HEK293 (cell line): Measurements from ENCODE around the gene TAF11.
A peak's percentile ranks its signal among the peaks of the same experiment; 100 is the strongest.

ENCODE experiments used
- CTCF ChIA-PET: fragments of 350-600 bp; formaldehyde crosslinking; extraction: SDS; loops from one replicate; lab custom pipeline; 2021; ENCODE audit warnings: antibody characterized with exemption; lab: Yijun Ruan, JAX
- POLR2A ChIA-PET: fragments of 300-600 bp; formaldehyde crosslinking; extraction: SDS; loops from one replicate; lab custom pipeline; 2020; ENCODE audit warnings: antibody characterized with exemption, inconsistent platforms; lab: Yijun Ruan, JAX
- H3K27ac ChIP-seq: fragments of 200-500 bp; sonication (Bioruptor generic); 2 replicates; pipeline ENCODE4 v1.5.1; 2014; ENCODE audit warnings: low read depth, low read length, control low read depth, inconsistent platforms; ENCODE audit errors: extremely low read depth
- H3K36me3 ChIP-seq, 2 experiments: fragments of 200-500 bp in 1 of 2; sonication (Bioruptor generic) in 1 of 2; 1 replicate in 1 of 2; 2 replicates in 1 of 2; pipeline ENCODE4 v1.5.1; 2014 to 2017; ENCODE audit warnings: inconsistent platforms in 2 of 2, low read length in 2 of 2; ENCODE audit not compliant: control insufficient read depth in 2 of 2, insufficient read depth in 1 of 2
- H3K4me1 ChIP-seq: fragments of 200-500 bp; sonication (Bioruptor generic); 2 replicates; pipeline ENCODE4 v1.5.1; 2014; ENCODE audit warnings: mild to moderate bottlenecking, low read length, inconsistent platforms; ENCODE audit not compliant: control insufficient read depth, insufficient read depth
- H3K4me3 ChIP-seq: 2 replicates; pipeline ENCODE4 v1.5.1; 2011; ENCODE audit warnings: low read depth, mild to moderate bottlenecking, control low read depth, low read length, moderate library complexity
- H3K9me3 ChIP-seq: fragments of 200-500 bp; sonication (Bioruptor generic); 2 replicates; pipeline ENCODE4 v1.5.1; 2014; ENCODE audit warnings: low read depth, low read length, inconsistent platforms; ENCODE audit not compliant: control insufficient read depth, insufficient read depth
- MYNN ChIP-seq: fragments of 450-650 bp; formaldehyde crosslinking; IDR thresholded peaks from 2 replicates; pipeline ENCODE4 v1.5.1; 2016; ENCODE audit warnings: missing biosample characterization, missing genetic modification characterization, borderline replicate concordance
- SP2 ChIP-seq: fragments of 450-650 bp; formaldehyde crosslinking; IDR thresholded peaks from 2 replicates; pipeline ENCODE4 v1.5.1; 2016; ENCODE audit warnings: missing biosample characterization, missing genetic modification characterization
- YY2 ChIP-seq: fragments of 450-650 bp; formaldehyde crosslinking; IDR thresholded peaks from 2 replicates; pipeline ENCODE4 v1.5.1; 2016; ENCODE audit warnings: missing biosample characterization, missing genetic modification characterization
- ZBTB20 ChIP-seq: fragments of 450-650 bp; formaldehyde crosslinking; IDR thresholded peaks from 2 replicates; pipeline ENCODE4 v1.5.1; 2016; ENCODE audit warnings: missing biosample characterization, missing genetic modification characterization
- ZNF112 ChIP-seq: fragments of 450-650 bp; formaldehyde crosslinking; IDR thresholded peaks from 2 replicates; pipeline ENCODE4 v1.5.0; 2017; ENCODE audit warnings: missing biosample characterization, missing genetic modification characterization
- ZNF18 ChIP-seq: fragments of 450-650 bp; formaldehyde crosslinking; IDR thresholded peaks from 2 replicates; pipeline ENCODE4 v1.5.1; 2016; ENCODE audit warnings: missing biosample characterization, missing genetic modification characterization
- ZNF211 ChIP-seq: fragments of 450-650 bp; formaldehyde crosslinking; IDR thresholded peaks from 2 replicates; pipeline ENCODE4 v1.5.1; 2016; ENCODE audit warnings: low read depth, missing biosample characterization, missing genetic modification characterization
- ZNF24 ChIP-seq: fragments of 450-650 bp; formaldehyde crosslinking; IDR thresholded peaks from 2 replicates; pipeline ENCODE4 v1.5.1; 2016; ENCODE audit warnings: missing biosample characterization, missing genetic modification characterization
- ZNF302 ChIP-seq: fragments of 450-650 bp; formaldehyde crosslinking; IDR thresholded peaks from 2 replicates; pipeline ENCODE4 v1.5.1; 2016; ENCODE audit warnings: missing biosample characterization, missing genetic modification characterization, low read depth
- ZNF629 ChIP-seq: fragments of 450-650 bp; formaldehyde crosslinking; IDR thresholded peaks from 2 replicates; pipeline ENCODE4 v1.5.1; 2017; ENCODE audit warnings: missing biosample characterization, missing genetic modification characterization
- ZNF645 ChIP-seq: fragments of 450-650 bp; formaldehyde crosslinking; IDR thresholded peaks from 2 replicates; pipeline ENCODE4; 2016; ENCODE audit warnings: missing biosample characterization, missing genetic modification characterization
- ZNF747 ChIP-seq: fragments of 450-650 bp; formaldehyde crosslinking; IDR thresholded peaks from 2 replicates; pipeline ENCODE4 v1.5.1; 2016; ENCODE audit warnings: missing biosample characterization, missing genetic modification characterization
- ZNF76 ChIP-seq: fragments of 450-650 bp; formaldehyde crosslinking; IDR thresholded peaks from 2 replicates; pipeline ENCODE4; 2016; ENCODE audit warnings: low read depth, missing biosample characterization, missing genetic modification characterization, borderline replicate concordance
- TF ChIP-seq, protein P1 (sequence below): fragments of 450-650 bp; formaldehyde crosslinking; IDR thresholded peaks from 2 replicates; pipeline ENCODE4 v1.5.1; 2017; ENCODE audit warnings: missing biosample characterization, missing genetic modification characterization
- TF ChIP-seq, protein P2 (sequence below): fragments of 450-650 bp; formaldehyde crosslinking; IDR thresholded peaks from 2 replicates; pipeline ENCODE4 v1.5.1; 2016; ENCODE audit warnings: missing biosample characterization, missing genetic modification characterization
- TF ChIP-seq, protein P3 (sequence below): fragments of 450-650 bp; formaldehyde crosslinking; IDR thresholded peaks from 2 replicates; pipeline ENCODE4 v1.5.1; 2016; ENCODE audit warnings: missing biosample characterization, missing genetic modification characterization, low read depth
- TF ChIP-seq, protein P4 (sequence below): fragments of 450-650 bp; formaldehyde crosslinking; IDR thresholded peaks from 2 replicates; pipeline ENCODE4 v1.5.1; 2017; ENCODE audit warnings: missing biosample characterization, mild to moderate bottlenecking, missing genetic modification characterization, moderate library complexity

TAF11 gene

GRCh38 chr6:34906826-34907225 lies 19.0 kb upstream of the TAF11 start (continued):
- TF ChIP-seq, protein P1, sequence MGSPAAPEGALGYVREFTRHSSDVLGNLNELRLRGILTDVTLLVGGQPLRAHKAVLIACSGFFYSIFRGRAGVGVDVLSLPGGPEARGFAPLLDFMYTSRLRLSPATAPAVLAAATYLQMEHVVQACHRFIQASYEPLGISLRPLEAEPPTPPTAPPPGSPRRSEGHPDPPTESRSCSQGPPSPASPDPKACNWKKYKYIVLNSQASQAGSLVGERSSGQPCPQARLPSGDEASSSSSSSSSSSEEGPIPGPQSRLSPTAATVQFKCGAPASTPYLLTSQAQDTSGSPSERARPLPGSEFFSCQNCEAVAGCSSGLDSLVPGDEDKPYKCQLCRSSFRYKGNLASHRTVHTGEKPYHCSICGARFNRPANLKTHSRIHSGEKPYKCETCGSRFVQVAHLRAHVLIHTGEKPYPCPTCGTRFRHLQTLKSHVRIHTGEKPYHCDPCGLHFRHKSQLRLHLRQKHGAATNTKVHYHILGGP (tag by site-specific recombination): no peak
- no peak for TF ChIP-seq ZNF747 (tag by site-specific recombination)
- TF ChIP-seq, protein P2, sequence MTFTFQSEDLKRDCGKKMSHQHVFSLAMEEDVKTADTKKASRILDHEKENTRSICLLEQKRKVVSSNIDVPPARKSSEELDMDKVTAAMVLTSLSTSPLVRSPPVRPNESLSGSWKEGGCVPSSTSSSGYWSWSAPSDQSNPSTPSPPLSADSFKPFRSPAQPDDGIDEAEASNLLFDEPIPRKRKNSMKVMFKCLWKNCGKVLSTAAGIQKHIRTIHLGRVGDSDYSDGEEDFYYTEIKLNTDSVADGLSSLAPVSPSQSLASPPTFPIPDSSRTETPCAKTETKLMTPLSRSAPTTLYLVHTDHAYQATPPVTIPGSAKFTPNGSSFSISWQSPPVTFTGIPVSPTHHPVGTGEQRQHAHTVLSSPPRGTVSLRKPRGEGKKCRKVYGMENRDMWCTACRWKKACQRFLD (tag by site-specific recombination): no peak
- no peak for TF ChIP-seq ZNF112 (tag by site-specific recombination)
- no peak for TF ChIP-seq ZNF18 (tag by site-specific recombination)
- TF ChIP-seq MYNN (tag by site-specific recombination): no peak
- no peak for TF ChIP-seq ZNF302

DNA sequence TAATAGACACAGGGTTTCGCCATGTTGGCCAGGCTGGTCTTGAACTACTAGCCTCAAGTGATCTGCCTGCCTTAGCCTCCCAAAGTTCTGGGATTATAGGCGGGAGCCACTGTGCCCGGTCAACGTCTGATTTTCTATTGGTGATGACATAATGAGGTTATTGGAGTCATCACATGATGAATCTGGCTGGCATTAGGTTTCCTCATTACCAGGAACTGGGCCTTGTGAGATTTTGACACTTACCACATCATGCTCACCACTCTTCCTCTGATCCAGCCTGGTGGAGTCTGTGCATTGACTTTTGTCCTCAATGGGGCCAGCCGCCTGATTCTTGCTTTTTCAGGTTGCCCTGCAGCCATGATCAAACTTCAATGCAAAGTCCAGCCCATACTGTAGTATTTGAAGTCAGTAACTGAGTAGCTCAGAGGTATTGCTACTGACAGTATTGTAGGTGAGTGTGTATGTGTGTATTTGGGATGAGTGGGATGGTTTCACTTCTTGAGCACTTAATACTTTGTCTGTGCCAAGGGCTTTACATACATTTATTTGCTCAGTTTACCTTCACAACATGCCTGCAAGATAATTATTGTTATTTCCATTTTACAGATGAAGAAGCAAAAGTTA lies 17.3 kb upstream of the TAF11 start:
- Histone ChIP-seq H3K9me3 (no peaks in the 10 kb centered on the region), H3K36me3 (peaks cover 0 to 3% of the 10 kb centered on the region in 2 experiments; a peak in 1 of 3 replicates), H3K4me3 (no peak overlapping the region), H3K4me1 (peaks cover 2% of the 10 kb centered on the region; the same call in 1 of the 2 replicates), H3K27ac (no peak overlapping the region)
- POLR2A ChIA-PET: interaction anchor here (0.6 to 1.5 kb wide), 3 partner anchors 16 to 354 kb away, joined by 3 to 5 read pairs (median 3); partner anchors contain the start of genes ANKS1A and ZNF76
- TF ChIP-seq, protein P3, sequence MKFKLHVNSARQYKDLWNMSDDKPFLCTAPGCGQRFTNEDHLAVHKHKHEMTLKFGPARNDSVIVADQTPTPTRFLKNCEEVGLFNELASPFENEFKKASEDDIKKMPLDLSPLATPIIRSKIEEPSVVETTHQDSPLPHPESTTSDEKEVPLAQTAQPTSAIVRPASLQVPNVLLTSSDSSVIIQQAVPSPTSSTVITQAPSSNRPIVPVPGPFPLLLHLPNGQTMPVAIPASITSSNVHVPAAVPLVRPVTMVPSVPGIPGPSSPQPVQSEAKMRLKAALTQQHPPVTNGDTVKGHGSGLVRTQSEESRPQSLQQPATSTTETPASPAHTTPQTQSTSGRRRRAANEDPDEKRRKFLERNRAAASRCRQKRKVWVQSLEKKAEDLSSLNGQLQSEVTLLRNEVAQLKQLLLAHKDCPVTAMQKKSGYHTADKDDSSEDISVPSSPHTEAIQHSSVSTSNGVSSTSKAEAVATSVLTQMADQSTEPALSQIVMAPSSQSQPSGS (tag by site-specific recombination): peak; percentile 78
- TF ChIP-seq ZNF76 (tag by site-specific recombination) (no peak), ZNF211 (no peak), ZBTB20 (tag by site-specific recombination) (no peak), ZNF645 (no peak), ZNF629 (peak; percentile 53), SP2 (tag by site-specific recombination) (0 out of 2 replicates have a peak, but pooled peaks have one; percentile 7), YY2 (tag by site-specific recombination) (no peak), ZNF24 (no peak)
- TF ChIP-seq, protein P4, sequence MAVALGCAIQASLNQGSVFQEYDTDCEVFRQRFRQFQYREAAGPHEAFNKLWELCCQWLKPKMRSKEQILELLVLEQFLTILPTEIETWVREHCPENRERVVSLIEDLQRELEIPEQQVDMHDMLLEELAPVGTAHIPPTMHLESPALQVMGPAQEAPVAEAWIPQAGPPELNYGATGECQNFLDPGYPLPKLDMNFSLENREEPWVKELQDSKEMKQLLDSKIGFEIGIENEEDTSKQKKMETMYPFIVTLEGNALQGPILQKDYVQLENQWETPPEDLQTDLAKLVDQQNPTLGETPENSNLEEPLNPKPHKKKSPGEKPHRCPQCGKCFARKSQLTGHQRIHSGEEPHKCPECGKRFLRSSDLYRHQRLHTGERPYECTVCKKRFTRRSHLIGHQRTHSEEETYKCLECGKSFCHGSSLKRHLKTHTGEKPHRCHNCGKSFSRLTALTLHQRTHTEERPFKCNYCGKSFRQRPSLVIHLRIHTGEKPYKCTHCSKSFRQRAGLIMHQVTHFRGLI (tag by site-specific recombination): no peak
- CTCF ChIA-PET: interaction anchor here (0.5 to 1.3 kb wide), 4 partner anchors 46 to 1137 kb away, joined by 3 to 4 read pairs (median 3); partner anchors contain the start of gene PPARD
